Upper lobe of left lung (tissue), 4 donors: ENCODE measurements around the gene NKX2-3.

Experiments used
- POLR2A ChIP-seq, 4 donors: fragments of 450-650 bp; IDR thresholded peaks; one replicate each; pipeline ENCODE4 v1.5.1; 2016 to 2017; ENCODE audit warnings: antibody characterized with exemption in 4 of 4, mild to moderate bottlenecking in 2 of 4
- TF ChIP-seq, protein P1 (sequence below), 6 experiments: fragments of 450-650 bp in 4 of 6; fragments of 200-600 bp in 2 of 6; sonication (generic) in 2 of 6; IDR thresholded peaks; one replicate each; pipeline ENCODE4 v1.5.1; 2016 to 2019; ENCODE audit warnings: antibody characterized with exemption in 6 of 6

GRCh38 chr10:99555825-99556523, 23.2 kb downstream of the NKX2-3 start:
- TF ChIP-seq POLR2A (IDR thresholded peaks at IDR 0.05) = no peak
- TF ChIP-seq, protein P1, sequence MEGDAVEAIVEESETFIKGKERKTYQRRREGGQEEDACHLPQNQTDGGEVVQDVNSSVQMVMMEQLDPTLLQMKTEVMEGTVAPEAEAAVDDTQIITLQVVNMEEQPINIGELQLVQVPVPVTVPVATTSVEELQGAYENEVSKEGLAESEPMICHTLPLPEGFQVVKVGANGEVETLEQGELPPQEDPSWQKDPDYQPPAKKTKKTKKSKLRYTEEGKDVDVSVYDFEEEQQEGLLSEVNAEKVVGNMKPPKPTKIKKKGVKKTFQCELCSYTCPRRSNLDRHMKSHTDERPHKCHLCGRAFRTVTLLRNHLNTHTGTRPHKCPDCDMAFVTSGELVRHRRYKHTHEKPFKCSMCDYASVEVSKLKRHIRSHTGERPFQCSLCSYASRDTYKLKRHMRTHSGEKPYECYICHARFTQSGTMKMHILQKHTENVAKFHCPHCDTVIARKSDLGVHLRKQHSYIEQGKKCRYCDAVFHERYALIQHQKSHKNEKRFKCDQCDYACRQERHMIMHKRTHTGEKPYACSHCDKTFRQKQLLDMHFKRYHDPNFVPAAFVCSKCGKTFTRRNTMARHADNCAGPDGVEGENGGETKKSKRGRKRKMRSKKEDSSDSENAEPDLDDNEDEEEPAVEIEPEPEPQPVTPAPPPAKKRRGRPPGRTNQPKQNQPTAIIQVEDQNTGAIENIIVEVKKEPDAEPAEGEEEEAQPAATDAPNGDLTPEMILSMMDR (IDR thresholded peaks at IDR 0.05) = no peak
